Measurements from ENCODE around the gene MTG1.
A peak's percentile ranks its signal among the peaks of the same experiment; 100 is the strongest.
"Not testable (repeated sequence)": the region's sequence is repeated elsewhere in the genome, so short reads cannot be mapped to it uniquely, and the experiment has no call there.

MTG1 gene

DNA sequence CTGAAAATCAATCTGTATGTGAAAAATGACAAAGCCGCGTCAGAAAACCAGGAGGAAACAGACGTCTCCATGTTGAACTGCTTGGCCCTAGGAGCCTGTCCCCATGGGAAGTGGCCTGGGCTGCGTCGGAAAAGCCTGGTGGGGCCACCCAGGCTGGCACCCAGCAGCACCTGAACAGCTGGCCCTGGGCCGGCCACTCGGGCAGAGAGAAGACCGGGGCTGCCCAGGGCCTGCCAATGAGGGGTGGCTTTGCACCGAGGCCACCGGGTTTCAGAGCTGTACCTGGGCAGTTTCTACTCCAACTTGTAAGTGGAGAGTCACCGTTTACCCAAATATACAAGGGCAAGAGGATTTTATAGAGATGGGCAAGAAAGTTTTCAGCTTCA, 35.0 kb upstream of the MTG1 start:
- DNase-seq, result no peak

DNA sequence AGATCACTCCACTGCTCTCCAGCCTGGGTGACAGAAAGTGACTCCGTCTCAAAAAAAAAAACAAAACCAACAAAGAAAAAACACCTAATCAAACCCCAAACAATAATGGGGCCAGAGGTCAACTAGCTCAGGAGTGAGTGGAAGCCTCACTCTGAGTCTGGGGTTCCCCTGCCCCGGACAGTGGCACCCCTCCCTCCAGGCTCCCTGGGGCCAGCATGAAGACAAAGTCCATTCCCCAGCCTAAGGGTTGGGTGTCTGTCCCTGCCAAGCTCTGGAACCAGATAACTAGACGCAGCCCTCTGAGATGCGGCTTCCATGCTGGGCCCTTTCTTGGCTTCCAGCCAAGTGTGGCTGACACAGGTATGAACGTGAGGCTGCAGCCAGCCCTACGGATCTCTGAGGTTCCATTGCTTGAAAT, 34.4 kb upstream of the MTG1 start:
- no peak for DNase-seq

DNA sequence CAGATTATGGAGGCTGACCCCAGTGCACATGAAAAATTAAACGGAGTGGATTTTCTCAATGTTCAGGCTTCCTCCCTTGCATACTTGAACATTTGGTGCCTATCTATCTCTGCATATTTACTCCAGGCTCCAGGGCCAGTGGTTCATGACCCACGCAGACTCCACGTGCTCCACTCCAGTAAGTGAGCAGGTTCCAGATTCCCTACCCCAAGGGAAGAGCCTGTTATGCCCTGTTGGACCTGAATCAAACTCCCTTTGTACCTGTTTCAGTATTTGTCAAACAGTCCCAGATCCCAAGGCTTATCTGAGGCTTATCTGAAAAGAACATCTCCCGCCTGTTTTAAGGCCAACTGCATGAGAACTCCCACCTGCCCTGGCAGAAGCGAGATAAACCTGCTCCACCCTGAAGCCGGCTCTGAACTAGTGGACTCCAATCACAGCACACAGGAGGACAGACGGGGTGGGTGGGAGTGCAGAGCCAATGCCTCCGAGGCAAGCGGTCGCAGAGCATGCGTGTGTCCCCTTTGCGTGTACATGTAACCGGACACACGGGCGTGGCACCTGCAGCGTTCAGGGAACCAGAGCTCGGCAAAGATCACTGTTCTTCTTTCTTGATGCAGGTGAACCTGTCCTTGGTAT, 33.9 kb upstream of the MTG1 start:
- no peak for DNase-seq

DNA sequence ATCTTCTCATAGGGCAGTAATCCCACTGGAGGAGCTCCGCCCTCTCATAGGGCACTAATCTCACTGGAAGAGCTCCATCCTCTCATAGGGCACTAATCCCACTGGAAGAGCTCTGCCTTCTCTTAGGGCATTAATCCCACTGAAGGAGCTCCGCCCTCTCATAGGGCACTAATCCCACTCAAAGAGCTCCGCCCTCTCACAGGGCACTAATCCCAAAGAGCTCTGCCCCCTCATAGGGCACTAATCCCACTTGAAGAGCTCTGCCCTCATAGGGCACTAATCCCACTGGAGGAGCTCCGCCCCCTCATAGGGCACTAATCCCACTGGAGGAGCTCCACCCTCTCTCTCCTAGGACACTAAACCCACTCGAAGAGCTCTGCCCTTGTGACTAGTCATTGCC, 32.7 kb upstream of the MTG1 start:
- no peak for DNase-seq

DNA sequence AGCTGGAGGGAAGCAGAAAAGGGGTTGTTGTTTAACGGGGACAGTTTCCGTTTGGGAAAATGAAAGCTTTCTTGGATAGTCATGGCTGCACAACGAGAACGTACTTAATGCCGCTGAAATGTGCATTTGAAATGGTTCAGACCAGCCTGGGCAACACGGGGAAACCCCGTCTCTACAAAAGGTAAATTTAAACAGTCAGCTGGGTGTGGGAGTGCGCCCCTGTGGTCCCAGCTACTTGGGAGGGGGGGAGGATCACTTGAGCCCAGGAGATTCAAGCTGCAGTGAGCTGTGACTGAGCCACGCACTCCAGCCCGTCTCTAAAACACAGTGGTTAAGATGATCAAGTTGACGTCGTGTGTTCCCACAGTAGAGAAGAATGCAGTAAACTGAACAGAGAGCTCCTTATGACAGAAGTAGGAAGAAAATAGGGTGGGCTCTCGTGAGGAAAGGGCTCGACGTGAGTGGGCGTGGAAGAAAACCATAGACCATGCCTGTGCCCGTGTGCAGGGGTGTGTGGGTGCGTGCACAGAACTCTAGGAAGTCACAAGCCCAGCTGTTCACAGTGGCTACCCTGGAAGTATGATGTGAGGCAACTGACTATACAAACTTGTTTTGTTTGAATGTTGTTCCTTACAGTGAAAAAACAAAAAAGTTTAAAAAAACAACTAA, 32.0 kb upstream of the MTG1 start:
- DNase-seq, result no peak

DNA sequence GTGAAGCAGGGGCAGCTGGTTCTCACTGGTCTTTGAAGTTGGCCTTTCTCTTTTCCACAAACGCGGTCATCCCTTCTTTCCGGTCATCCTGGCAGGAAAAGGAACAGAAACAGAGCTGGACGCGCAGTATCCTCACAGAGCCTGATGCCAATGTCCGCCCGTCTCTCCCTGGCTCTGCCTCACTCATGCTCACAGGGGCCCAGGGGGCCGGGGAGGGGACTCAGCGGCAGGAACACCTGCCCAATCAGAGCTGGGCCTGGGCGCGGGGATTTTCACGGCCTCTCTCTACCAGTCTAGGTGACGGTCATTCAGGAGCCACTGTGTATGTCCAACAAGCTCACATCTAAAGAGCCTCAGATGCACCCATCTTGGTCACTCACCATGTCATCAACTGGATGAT, 31.1 kb upstream of the MTG1 start:
- no peak for DNase-seq

DNA sequence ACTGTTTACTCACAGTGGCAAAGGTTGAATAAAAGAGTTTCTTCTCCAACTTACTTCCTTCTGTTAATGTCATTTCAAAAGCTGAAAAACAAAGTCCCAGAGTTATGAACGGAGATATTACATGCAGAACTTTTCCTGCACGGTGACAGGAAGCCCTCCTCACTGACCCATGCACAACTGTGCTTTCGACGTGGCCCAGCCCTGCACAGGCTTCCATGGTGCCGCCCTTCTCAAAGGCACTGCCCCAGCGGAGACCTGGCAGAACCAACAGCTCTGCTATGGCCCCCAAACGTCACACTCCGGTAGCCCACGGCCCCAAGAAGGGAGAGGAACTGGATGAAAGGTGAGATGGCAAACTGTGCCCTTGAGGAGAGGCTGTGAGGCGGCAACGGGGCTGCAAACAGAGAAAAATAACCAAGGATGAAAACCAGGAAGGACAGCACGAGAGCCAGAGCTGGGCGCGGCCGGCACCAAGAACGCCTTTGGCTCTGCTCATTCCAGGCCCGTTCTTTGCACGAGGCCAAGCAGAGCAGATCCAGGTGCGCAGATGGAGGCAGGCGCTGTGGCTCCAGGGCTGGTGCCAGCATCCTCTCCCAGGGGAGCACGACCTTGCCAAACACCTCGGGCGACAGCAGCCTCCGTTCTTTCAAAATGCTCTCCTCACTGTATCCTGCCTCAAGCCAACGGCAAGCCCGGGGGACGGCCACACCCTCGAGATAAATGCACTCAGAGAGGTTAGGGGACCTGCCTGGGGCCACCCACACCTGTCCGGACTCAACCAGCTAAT, 29.1 kb upstream of the MTG1 start:
- no peak for DNase-seq

DNA sequence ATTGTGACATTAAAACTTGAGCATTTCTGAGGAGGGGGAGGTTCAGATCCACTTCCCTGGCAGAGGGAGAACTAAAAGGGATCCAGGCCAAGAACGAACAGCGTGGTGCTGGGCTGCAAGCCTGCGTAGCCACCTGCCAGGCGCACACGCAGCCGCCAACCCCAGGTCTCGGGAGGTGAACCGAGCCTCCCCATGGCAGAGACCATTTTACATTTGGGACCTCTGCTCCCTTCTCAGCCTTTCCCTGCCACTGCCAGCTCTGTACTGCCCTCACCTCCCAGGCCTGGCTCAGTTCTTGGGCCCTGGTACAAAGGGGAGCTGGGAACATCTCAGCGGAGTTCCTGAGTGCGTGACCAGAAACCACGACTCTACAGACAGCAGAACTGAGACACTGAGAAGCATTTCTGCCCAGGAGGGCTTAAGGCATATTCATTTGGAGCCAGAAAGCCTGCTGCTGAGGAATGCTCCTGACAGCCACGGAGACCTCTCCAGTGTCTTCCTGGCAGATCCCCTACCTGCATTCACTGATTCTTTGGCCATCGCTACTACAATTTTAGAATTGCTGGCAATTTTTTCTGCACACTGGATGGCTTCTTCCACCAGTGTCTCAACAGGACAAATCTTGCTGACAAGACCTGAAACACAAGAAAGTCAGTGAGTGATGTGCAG, 28.4 kb upstream of the MTG1 start:
- DNase-seq, result no peak

DNA sequence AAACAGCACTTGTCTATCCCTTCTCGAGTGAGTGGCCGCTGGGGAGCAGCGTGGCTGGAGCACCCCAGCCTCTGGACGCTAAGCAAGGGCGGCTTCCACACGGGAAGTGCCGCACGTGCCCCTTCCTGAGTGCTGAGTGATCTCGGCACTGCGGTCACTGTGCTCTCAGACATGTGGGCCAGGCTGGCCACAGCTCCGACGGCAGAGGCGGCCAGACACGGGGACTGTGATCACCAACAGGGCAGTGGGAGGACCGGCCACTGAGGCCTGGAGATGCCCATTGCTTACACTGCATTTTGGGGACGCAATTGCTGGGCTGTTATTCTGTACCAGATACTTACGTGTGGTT, 27.9 kb upstream of the MTG1 start:
- no peak for DNase-seq

DNA sequence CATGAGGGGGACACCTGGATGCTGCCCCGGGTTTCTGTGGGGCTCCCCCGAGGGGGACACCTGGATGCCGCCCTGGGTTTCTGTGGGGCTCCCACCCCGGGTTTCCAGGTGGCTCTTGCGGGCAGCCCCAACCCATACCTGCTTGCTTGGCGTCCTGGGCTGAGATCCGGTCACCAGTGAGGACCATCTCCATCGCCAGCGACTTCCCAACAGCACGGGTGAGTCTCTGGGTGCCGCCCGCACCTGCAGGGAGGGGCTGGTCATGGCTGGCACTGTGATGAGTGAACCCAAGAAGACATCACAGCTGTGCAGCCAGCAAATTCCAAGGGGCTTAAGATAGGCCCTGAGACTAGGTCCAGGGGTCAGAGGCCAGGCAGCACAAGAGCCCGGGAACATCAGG, 27.2 kb upstream of the MTG1 start:
- no peak for DNase-seq

DNA sequence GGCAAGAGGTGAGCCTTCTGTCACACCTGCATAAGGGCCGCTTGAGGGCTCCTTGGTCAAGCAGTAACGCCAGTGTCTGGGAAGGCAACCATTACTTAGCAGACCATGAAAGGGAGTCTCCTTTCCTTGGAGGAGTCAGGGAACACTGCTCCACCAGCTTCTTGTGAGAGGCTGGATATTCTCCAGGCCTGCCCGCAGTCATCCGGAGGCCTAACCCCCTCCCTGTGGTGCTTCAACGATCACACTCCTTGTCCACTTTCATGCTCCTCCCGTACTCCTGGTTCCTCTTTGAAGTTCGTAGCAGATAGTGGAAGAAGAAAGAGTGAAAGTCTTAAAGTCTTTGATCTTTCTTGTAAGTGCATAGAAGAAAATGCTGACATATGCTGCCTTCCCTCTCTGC, 26.5 kb upstream of the MTG1 start:
- DNase-seq, result not testable (repeated sequence)

DNA sequence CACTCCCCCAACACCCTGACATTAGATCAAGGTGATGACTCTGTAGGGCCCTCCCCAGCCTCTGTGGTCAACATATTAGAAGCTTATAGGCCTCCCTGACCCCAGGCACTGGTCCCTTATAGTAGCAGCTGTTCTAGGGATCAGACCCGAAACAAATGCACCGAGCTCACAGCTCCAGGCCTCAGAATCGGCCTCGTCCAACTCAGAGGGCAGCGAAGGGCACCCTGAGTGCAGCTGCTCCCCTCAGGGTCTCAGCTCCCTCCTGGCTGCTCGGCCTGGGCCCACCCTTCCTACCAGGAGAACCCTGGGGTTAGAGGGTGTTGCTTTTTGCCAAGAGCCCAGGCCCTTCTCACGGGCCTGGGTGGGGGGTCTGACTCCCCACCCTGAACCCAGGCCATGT, 25.8 kb upstream of the MTG1 start:
- DNase-seq, result no peak

DNA sequence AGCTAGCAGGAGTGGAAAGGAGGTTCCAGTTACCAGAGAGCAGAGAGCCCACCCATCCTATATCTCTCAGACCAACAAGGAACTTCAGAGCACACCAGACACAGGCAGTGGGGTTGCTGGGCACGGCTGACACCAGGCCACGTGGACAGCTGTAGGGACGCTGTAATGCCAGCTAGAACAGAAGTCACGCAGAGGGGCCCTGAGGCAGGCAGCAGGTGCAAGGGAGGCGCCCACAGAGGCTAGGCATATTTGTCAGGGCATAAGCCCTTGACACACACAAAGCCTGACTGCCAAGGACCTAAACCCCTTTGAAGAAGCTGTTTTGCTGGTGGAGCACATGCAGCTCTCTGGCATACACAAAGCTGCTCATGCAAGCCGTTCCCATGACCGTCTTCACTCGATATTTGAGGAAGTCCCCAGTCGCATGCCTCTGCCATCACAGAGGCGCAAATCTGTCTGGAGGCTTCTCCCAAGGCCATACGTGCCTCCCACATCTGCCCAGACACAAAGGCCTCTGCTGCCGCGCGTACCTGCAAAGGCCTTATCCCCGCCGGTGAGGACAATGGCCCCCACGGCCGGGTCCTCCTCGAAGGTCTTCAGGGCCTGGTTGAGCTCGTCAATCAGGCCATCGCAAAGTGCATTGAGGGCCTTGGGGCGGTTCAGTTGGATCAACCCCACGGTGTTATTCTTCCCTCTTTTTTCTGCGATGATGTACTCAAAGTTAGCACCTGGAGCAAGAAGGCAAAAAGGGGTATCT, 23.7 kb upstream of the MTG1 start:
- DNase-seq, result no peak

DNA sequence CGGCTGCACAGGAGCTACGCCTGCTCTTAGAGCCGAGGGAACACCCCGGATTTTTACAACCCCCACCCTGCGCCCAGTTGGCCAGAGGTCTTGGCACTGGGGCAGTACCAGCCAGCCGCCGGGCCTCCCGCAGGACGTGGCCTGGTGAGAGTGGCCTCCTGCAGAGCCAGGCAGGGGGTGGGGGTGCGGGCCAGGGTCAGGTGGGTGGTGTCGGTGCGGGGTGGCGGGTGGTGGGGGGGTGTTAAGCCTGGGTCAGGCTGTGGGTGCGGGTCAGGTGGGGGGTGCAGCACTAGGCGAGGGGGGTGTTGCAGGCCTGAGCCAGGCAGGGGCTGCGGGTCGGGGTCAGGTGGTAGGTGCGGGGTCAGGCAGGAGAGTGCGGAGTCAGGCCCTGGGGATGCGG, 21.4 kb upstream of the MTG1 start:
- DNase-seq, result no peak

DNA sequence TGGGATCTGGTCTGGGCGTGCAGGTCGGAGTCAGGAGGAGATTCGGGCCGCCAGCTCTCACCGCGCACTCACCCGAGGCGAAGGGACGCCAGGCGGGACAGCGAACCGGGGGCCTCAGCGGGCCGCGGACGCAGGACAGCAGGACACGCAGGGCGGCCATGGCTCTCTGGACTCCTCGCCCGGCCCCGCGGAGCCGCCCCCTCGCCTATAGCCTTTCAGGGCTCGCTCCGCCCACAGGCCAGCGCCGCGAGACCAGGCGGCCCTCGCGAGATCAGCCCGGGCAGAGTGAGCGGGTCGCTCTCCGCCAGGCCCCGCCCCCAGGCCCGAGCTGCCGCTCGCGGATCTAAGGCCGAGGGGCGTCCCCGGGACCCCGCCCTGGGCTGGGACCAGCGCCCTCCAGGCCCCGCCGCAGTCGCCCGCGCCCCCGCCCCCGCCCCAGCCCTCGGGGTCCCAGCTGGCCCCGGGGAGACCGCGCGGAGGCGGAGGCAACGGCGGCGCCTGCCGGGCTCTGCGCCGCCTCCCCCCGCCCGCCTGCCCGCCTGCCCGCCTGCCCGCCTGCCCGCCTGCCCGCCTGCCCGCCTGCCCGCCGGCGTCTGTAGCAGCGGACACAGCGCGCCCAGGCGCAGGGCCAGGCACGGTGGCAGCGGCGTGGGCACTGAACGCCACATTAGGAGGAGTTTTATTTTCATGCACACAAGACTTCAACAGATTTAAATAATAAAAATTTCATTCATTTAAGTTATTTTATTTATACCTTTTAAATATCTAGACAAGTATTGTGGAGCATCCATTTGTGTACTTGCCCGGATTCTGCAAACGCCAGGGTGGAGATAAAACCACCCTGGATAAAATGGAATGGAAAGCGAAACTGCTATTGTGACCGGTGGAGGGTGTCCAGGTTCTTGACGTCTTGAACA, 20.5 kb upstream of the MTG1 start, which contains the start of gene ECHS1:
ECHS1 (minus strand) TSS at position 181 of the 917 bp plus-strand sequence; CDS start at position 160, 21 bp downstream.
- DNase-seq, result peak; percentile 92

DNA sequence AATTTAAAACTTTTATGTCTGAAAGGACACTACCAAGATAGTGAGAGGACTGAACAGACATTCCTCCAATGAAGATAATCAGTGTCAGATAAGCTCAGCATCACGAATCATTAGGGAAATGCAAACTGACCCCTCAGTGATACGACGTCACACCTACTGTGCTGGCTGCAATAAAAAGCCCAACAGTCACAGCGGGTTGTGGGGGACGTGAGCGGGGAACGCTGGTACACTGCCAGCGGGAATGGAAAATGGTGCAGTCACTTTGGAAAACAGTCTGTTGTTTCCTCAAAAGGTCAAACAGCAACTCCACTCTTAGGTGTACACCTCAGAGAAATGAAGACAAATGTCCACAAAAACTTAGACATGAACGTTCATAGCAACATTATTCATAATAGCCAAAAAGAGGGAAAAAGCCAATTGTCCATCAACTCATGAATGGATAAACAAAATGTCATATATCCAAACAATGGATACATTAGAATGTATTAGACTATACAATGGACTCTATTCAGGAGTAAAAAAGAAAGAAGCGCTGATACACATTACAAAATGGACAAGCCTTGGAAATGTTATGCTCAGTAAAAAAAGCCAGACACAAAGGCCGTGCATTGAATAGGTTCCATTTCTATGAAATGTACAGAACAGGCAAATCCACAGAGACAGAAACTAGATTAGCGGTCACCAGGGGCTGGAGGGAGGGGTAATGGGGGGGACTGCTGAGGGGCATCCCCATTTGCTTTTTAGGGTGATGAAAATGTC, 18.4 kb upstream of the MTG1 start:
- DNase-seq, result no peak

DNA sequence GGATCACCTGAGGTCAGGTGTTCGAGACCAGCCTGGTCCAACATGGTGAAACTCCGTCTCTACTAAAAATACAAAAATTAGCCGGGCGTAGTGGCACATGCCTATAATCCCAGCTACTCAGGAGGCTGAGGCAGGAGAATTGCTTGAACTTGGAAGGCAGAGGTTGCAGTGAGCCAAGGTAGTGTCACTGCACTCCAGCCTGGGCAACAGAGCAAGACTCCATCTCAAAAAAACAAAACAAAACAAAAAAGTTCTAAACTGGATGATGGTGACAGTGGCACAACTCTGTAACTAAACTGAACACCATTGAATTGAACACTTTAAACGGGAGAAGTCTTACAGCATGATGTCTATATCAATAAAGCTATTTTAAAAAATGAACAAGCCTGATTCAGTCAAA, 17.8 kb upstream of the MTG1 start:
- DNase-seq, result not testable (repeated sequence)

DNA sequence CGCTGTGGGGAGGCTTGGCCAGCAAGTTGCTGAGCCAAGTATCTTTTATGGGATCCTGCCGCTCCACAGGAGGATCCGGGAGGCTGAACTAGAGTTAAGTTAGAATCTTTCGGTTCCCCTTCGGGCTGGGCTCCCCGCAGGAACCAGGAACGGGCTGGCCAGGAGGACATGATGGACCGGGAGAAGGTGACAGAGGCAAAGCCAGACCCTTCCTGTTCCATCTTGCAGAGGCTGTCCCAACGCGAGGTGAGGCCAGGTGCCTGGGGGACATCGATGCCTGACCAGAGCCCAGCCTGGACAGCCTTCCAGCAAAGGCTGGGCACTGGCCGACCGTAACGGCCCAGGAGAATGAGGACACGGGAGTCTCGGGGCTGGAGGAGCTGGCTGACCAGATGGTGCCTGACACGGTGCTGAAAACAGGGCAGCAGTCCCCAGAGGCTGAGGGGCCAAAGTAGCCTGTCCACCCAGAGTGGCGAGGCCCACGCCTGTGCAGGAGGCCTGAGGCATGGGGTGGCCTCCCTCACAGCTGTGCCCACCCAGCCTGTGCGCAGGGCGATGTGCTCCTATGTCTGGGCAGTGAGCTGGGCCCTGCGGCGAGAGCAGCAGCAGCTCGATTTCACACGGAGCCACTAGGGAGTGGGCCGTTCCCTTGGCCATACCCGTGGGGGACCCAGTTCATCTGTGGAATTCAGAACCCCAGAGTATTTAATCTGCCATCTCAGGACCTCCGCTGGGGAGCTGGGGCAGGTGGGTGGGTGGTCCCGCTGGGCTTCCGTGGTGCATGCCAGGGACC, 16.7 kb upstream of the MTG1 start:
- no peak for DNase-seq

DNA sequence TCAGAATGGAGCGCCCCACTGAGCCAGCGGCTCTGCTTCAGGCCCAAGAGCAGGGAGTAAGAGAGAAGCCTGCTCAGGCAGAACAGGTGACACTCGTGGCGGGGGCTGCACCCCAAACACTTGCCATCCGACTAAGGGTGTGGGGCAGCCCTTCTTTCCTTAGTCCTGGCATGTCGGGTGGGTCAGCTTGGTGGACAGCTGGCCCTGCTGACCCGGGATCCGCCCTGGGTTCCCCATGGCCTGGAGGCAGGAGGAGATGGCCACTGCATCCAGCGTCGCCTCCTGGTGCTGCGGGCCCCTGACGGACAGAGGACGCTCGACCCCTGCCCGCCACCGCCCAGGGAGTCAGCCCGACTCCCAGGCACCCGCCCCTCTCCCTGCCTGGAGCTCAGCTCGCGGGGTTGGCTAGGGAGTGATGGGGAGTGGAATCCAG, 16.1 kb upstream of the MTG1 start:
- no peak for DNase-seq

Data from fibroblast of skin of scalp (primary cell).